Mammary microvascular endothelial cell (primary cell): ENCODE measurements around the gene PSME3. TPM values are rescaled to one million over a fixed set of nuclear protein-coding genes. Genes with fewer than 3 reads are reported as not detected.

Experiments used
- total RNA-seq: library from RNA; depleted of rRNA; stranded (reverse); fragments of >200 nt; gene quantifications from 2 replicates; pipeline ENCODE4 v1.2.3, GENCODE V29; 2015

Gene PSME3
- total RNA-seq, result 119 and 146 TPM in 2 replicates

DNA sequence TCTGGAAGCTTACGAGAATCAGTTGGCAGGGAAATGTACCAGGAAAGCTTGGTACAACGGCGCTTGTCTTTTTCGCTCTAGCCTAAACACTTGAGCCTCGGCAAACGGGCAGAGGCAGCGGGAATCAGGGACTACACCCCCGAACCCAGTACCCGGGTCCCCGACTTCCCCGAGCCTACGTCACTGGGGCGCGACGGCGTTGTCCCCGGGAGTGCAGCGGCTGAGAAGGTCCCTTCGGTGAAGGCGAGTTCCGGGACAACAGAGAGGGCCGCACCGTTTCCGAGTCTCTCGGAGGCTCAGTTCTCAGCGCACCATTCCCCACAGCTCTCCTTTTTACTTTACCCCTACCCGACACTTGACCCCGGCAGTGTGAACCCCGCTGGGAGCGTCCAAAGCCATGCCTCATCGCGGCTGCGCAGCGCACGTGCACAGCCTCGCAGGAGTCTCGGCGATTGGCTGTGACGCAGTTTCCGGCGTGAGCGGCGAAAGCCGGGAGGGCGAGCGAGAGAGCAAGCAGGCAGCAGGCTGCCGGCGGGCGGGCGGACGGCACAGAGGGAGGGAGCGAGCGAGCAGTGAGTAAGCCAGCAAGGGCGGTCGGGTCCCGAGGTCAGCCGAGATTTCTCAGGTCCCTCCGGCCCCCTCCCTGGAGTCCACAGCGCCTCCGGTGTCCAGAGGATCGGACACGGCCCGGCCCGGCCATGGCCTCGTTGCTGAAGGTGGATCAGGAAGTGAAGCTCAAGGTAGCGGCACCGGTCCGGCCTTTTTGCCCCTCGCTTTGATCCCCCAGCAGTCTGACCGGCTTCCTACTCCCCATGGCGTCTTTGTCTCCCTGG, at the start of gene PSME3:
Gene PSME3 (plus strand): TSS at position 464 of the 833 bp plus-strand sequence. CDS start 235 bp downstream, at position 699.

GRCh38 chr17:42798383-42799380, 34.5 kb upstream of the PSME3 start, which contains the start of the genes CNTD1 and COA3:
Gene CNTD1 (plus strand): TSS chr17:42798861. CDS start chr17:42799068, 207 bp downstream.
Gene COA3 (minus strand): TSS chr17:42798704. CDS start chr17:42798681, 23 bp downstream.

GRCh38 chr17:42844271-42844670, 11.1 kb downstream of the PSME3 start, which contains the start of gene AOC2:
Gene AOC2 (plus strand): TSS chr17:42844580. CDS start chr17:42844627, 47 bp downstream.

GRCh38 chr17:42850954-42851353, 17.8 kb downstream of the PSME3 start, which contains the start of gene AOC3:
Gene AOC3 (plus strand): TSS chr17:42851199. CDS start chr17:42851344, 145 bp downstream.

Other genes with a start within 250 kb of the PSME3 start
- 30.9 and 34.6 TPM in 2 replicates for gene RETREG3, start 224.0 kb upstream of the PSME3 start, total RNA-seq
- gene TUBG1, start 223.7 kb upstream of the PSME3 start, total RNA-seq, result 104 and 106 TPM in 2 replicates
- gene TUBG2, start 174.1 kb upstream of the PSME3 start, total RNA-seq, result 2.6 and 6.4 TPM in 2 replicates
- gene PLEKHH3, start 156.4 kb upstream of the PSME3 start, total RNA-seq, result 9.1 and 10.4 TPM in 2 replicates
- gene CCR10, start 151.6 kb upstream of the PSME3 start, total RNA-seq, result 2.9 and 9.1 TPM in 2 replicates
- gene CNTNAP1, start 150.9 kb upstream of the PSME3 start, total RNA-seq, result 38.2 and 40.8 TPM in 2 replicates
- gene EZH1, start 88.4 kb upstream of the PSME3 start, total RNA-seq, result 9.0 and 13.3 TPM in 2 replicates
- gene RAMP2, start 72.2 kb upstream of the PSME3 start, total RNA-seq, result 9.6 and 14.4 TPM in 2 replicates
- gene VPS25, start 59.9 kb upstream of the PSME3 start, total RNA-seq, result 70.7 and 88.0 TPM in 2 replicates
- gene WNK4, start 52.8 kb upstream of the PSME3 start, total RNA-seq, result 2.9 and 3.7 TPM in 2 replicates
- gene COA3, start 34.7 kb upstream of the PSME3 start, total RNA-seq, result 85.2 and 103 TPM in 2 replicates
- not detected in 2 replicates for gene CNTD1, start 34.5 kb upstream of the PSME3 start, total RNA-seq
- gene BECN1, start 9.1 kb upstream of the PSME3 start, total RNA-seq, result 97.8 and 99.6 TPM in 2 replicates
- gene AOC2, start 11.2 kb downstream of the PSME3 start, total RNA-seq, result 0.20 and 0.27 TPM in 2 replicates
- 0.40 TPM in 1 of 2 replicates, not detected in the other for gene AOC3, start 17.8 kb downstream of the PSME3 start, total RNA-seq
- not detected in 2 replicates for gene G6PC1, start 67.4 kb downstream of the PSME3 start, total RNA-seq
- gene AARSD1, start 131.1 kb downstream of the PSME3 start, total RNA-seq, result 24.7 and 41.7 TPM in 2 replicates
- not detected in 2 replicates for gene PTGES3L, start 146.7 kb downstream of the PSME3 start, total RNA-seq
- 8.6 and 10.1 TPM in 2 replicates for gene RUNDC1, start 147.2 kb downstream of the PSME3 start, total RNA-seq
- gene RPL27, start 165.0 kb downstream of the PSME3 start, total RNA-seq, result 1,175 and 1,267 TPM in 2 replicates
- gene IFI35, start 173.4 kb downstream of the PSME3 start, total RNA-seq, result 93.7 and 97.2 TPM in 2 replicates
- gene VAT1, start 189.0 kb downstream of the PSME3 start, total RNA-seq, result 810 and 880 TPM in 2 replicates
- under 0.01 and 0.20 TPM in 2 replicates for gene RND2, start 191.8 kb downstream of the PSME3 start, total RNA-seq